GM19452 (cell line): ENCODE measurements around the gene ZNF844.
"Not testable (repeated sequence)": the region's sequence is repeated elsewhere in the genome, so short reads cannot be mapped to it uniquely, and the experiment has no call there.

Source experiments
- ATAC-seq: cut with Tn5 transposase; IDR thresholded peaks from one replicate; pipeline ENCODE4 v1.9.1; 2021; ENCODE audit not compliant: unreplicated experiment

ZNF844 gene

DNA sequence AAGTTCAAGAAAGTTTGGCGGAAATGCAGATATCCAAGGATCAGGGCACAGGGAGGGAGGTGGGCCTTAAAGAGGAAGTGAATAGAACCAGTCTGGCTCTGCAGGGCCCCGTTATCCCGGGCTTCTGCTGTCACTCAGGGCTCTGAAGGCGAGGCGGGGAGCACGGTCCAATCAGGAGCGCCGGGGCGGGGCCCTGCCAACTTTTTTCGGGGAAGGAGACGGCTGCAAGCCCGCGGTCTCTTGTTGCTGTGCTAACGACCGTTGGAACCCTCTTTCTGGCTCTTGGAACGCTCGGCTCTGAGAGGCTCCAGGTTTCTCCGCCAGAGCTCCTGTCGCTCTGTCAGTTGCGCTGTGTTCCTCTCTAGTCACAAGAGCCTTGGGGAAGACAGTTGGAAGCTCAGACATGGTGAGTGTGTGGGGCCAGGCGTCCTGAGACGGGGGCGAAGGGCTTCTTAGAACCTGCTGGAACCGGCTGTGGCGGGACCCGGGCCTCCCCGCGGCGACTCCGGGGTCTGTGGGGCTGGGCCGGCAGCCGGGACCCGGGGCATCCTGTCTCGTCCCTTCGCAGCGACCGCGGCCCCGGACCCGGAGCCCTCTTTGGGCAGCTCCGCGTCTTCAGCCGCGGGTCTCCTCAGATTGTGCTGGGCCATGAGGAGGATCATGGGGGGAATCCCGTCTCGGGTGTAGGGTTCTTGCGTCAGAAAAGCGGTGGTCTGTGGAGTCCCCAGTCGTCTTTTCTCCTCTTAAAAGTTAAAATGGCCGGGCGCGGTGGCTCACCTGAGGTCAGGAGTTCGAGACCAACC is 27.7 kb downstream of the ZNF844 start:
- no peak for ATAC-seq

- no peak for ATAC-seq
Measured at GRCh38 chr19:12092956-12093355, 28.4 kb downstream of the ZNF844 start.

GRCh38 chr19:12093777-12094176 is 29.2 kb downstream of the ZNF844 start:
- ATAC-seq: no peak

DNA sequence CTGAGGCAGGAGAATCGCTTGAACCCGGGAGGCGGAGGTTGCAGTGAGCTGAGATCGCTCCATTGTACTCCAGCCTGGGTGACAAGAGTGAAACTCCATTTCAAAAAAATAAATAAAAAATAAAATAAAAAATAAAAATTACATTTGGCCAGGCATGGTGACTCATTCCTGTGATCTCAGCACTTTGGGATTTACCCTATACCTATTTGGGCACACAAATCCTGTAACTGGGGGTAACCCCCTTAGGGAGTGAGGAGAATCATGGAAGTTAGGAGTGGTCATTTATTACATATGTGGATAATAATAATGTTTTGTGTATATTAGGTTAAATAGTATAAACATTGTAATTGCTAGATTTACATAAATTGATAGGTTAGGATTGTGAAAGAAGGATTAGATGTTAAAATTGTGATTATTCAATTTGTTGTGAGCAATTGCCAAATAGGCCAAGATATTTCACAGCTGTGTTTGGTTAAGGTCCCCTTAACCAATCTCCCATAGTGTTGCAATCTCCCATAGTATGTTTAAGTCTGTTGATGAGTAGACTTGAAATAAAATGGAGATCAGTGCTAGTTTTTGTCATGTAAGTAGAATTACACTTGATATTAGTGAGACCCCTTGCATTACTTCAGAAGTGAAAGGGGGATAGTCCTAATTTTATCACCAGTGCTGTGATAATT is 30.7 kb downstream of the ZNF844 start:
- ATAC-seq: no peak

DNA sequence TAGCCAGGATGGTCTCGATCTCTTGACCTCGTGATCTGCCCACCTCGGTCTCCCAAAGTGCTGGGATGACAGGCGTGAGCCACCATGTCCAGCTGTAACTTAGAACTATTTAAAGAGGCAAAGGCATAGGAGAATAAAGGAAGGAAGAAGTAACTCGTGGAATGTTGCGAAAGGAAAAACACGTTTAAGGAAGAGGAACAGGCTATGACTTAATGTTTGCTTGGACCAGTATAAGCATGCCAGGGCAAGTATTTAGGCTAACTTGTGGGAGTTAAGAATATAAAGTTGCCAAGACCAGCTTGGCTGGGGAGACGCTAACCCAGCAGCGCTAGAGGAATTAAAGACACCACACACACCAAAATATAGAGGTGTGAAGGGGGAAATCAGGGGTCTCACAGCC is 33.5 kb downstream of the ZNF844 start:
- ATAC-seq: no peak

- not testable (repeated sequence) for ATAC-seq
Measured at GRCh38 chr19:12103909-12104308, 39.4 kb downstream of the ZNF844 start.

DNA sequence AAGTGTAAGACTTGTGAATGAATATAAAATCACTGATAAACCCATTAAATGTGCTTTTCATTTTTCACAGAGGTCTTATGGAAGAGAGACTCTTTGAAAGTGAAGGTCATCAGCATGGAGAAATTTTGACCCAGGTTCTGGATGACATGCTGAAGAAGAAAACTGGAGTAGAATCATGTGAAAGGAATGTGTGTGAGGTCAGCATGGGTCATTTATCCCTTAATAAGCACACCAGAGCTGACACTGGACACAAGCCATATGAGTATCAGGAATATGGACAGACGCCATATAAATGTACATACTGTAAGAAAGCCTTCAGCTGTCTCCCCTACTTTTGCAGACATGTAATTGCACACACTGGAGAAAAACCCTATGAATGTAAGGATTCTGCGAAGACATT is 46.6 kb downstream of the ZNF844 start:
- ATAC-seq: no peak

- ATAC-seq: no peak
Measured at GRCh38 chr19:12111943-12112637, 47.6 kb downstream of the ZNF844 start.

DNA sequence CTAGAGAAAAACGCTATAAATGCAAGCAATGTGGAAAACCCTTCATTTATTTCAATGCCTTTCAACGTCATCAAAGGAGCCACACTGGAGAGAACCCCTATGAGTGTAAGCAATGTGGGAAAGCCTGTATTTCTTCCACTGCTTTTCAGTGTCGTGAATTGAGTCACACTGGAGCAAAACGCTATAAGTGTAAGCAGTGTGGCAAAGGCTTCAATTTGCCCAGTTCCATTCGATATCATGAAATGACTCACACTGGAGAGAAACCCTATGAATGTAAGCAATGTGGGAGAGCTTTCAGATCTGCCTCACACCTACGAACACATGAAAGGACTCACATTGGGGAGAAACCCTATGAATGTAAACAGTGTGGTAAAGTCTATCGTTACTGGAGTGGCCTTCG is 48.2 kb downstream of the ZNF844 start:
- no peak for ATAC-seq

DNA sequence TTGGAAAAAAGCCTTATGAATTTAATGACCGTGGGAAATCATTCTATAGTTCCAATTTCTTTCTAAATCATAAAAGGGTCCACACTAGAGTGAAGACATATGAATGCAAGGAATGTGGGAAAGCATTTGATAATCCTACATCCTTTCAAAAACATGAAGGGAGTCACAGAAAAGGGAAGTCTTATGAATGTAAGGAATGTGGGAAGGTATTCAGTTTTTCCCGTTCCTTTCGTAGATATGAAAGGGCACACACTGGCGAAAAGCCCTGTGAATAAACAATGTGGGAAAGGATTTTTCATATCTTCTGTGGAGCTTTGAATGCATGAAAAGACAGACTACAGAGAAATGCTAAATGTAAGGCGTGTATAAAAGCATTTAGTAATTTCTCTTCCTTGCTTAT is 48.6 kb downstream of the ZNF844 start:
- ATAC-seq: no peak

GRCh38 chr19:12117201-12117970 is 52.9 kb downstream of the ZNF844 start:
- ATAC-seq: no peak

GRCh38 chr19:12126707-12127106 is 62.2 kb downstream of the ZNF844 start:
- no peak for ATAC-seq
